K562 (cell line): ENCODE data around the gene LHX5. TPM values are rescaled to one million over a fixed set of nuclear protein-coding genes. Genes with fewer than 3 reads are reported as not detected.

Source experiments
- ATF3 ChIP-seq, 2 experiments: fragments of 450-650 bp in 1 of 2; sonication (generic) in 1 of 2; formaldehyde crosslinking in 1 of 2; IDR thresholded peaks in 1 of 2; conservative IDR thresholded peaks in 1 of 2; 2 replicates each; pipeline versions ENCODE4 v1.6.1 to v1.8.1; 2016 to 2023; ENCODE audit warnings: mild to moderate bottlenecking in 2 of 2, moderate library complexity in 2 of 2, inconsistent platforms in 1 of 2, missing genetic modification reagents in 1 of 2
- BHLHE40 ChIP-seq: IDR thresholded peaks from 2 replicates; pipeline ENCODE4 v1.6.1; 2011; ENCODE audit warnings: low read length, improper control_type of control experiment
- CREB3 ChIP-seq: fragments of 450-650 bp; conservative IDR thresholded peaks from 2 replicates; pipeline ENCODE4 v1.6.1; 2016; ENCODE audit warnings: missing genetic modification characterization, low read depth, mild to moderate bottlenecking, missing compliant biosample characterization, moderate library complexity
- ESRRA ChIP-seq: fragments of 450-650 bp; IDR thresholded peaks from 2 replicates; pipeline ENCODE4 v1.6.1; 2014; ENCODE audit warnings: low read depth, mild to moderate bottlenecking, moderate library complexity, borderline replicate concordance
- FOXK2 ChIP-seq, 2 experiments: fragments of 450-650 bp; IDR thresholded peaks in 1 of 2; conservative IDR thresholded peaks in 1 of 2; 2 replicates each; pipeline ENCODE4 v1.6.1; 2016; ENCODE audit warnings: low read depth in 2 of 2, mild to moderate bottlenecking in 1 of 2
- GMEB1 ChIP-seq: fragments of 250-450 bp; sonication (Bioruptor Pico); IDR thresholded peaks from 2 replicates; pipeline ENCODE4 v1.4.0; 2020; ENCODE audit warnings: mild to moderate bottlenecking
- HSF4 ChIP-seq: fragments of 250-450 bp; sonication (Bioruptor Pico); IDR thresholded peaks from 2 replicates; pipeline ENCODE4 v2.1.2; 2022; ENCODE audit warnings: mild to moderate bottlenecking, moderate library complexity, borderline replicate concordance
- MEIS2 ChIP-seq: fragments of 450-650 bp; IDR thresholded peaks from 2 replicates; pipeline ENCODE4 v1.6.1; 2014; ENCODE audit warnings: mild to moderate bottlenecking; ENCODE audit not compliant: partially characterized antibody
- NBN ChIP-seq: fragments of 450-650 bp; IDR thresholded peaks from 2 replicates; pipeline ENCODE4 v1.6.1; 2016; ENCODE audit warnings: low read depth, mild to moderate bottlenecking
- PKNOX1 ChIP-seq: fragments of 450-650 bp; IDR thresholded peaks from 2 replicates; pipeline ENCODE4 v1.6.1; 2016
- SMARCE1 ChIP-seq: fragments of 450-650 bp; IDR thresholded peaks from 2 replicates; pipeline ENCODE4 v1.7.1; 2016; ENCODE audit warnings: mild to moderate bottlenecking
- SNAPC5 ChIP-seq: fragments of 250-450 bp; sonication (Bioruptor Pico); IDR thresholded peaks from 2 replicates; pipeline ENCODE4 v1.8.0; 2021; ENCODE audit warnings: moderate library complexity, mild to moderate bottlenecking, inconsistent platforms
- TCF7L2 ChIP-seq: fragments of 150-350 bp; IDR thresholded peaks from 2 replicates; pipeline ENCODE4 v1.6.1; 2016; ENCODE audit warnings: low read depth, mild to moderate bottlenecking, low read length, moderate library complexity
- TFE3 ChIP-seq: fragments of 450-650 bp; formaldehyde crosslinking; IDR thresholded peaks from 2 replicates; pipeline ENCODE4 v1.4.0; 2020; ENCODE audit warnings: mild to moderate bottlenecking, mixed read lengths
- ZC3H4 ChIP-seq: sonication (generic); formaldehyde crosslinking; IDR thresholded peaks from 2 replicates; pipeline ENCODE4 v1.9.0; 2021; ENCODE audit warnings: missing genetic modification reagents, borderline replicate concordance
- ZNF174 ChIP-seq: fragments of 250-450 bp; sonication (Bioruptor Pico); IDR thresholded peaks from 2 replicates; pipeline ENCODE4 v1.4.0; 2020; ENCODE audit warnings: mild to moderate bottlenecking
- ZNF639 ChIP-seq, 2 experiments: fragments of 200-800 bp in 1 of 2; sonication (Bioruptor generic) in 1 of 2; sonication (generic) in 1 of 2; formaldehyde crosslinking in 1 of 2; IDR thresholded peaks in 1 of 2; conservative IDR thresholded peaks in 1 of 2; 2 replicates each; pipeline versions ENCODE4 v1.5.0 to v1.6.1; 2016 to 2020; ENCODE audit warnings: missing compliant biosample characterization in 1 of 2, missing genetic modification characterization in 1 of 2, missing genetic modification reagents in 1 of 2
- ZNF766 ChIP-seq: fragments of 200-800 bp; sonication (Bioruptor generic); conservative IDR thresholded peaks from 2 replicates; pipeline ENCODE4 v1.6.1; 2016; ENCODE audit warnings: missing genetic modification characterization, missing compliant biosample characterization
- polyA plus RNA-seq, 8 experiments: library from polyadenylated mRNA; depleted of rRNA in 4 of 8; stranded (reverse) in 5 of 8; unstranded in 3 of 8; fragments of >200 nt; fragmentation: Nextera tagmentation in 2 of 8; fragmentation: Illumina TruSeq in 1 of 8; extraction: Ambion mirVana in 2 of 8; extraction: Trizol in 1 of 8; gene quantifications; 2 replicates each; pipeline versions ENCODE4 v1.2.1 to v1.2.3, GENCODE V29; 2011 to 2014; ENCODE audit warnings: inconsistent platforms in 1 of 8, missing spikeins in 1 of 8
- total RNA-seq, 7 experiments: library from RNA; depleted of rRNA in 6 of 7; stranded (reverse); fragments of >200 nt in 6 of 7; fragmentation: Illumina TruSeq in 2 of 7; extraction: Trizol in 2 of 7; gene quantifications; 2 replicates each; pipeline versions ENCODE4 v1.2.1 to v1.2.3, GENCODE V29; 2011 to 2021; ENCODE audit warnings: low replicate concordance in 1 of 7

LHX5 gene
- total and polyA plus RNA-seq, 9 of the 15 experiments (the other 6 are each of a cell fraction or from before 2014, with no cell fraction given) = 0.04 to 0.17 (median 0.05) TPM; not detected in 6

- TF ChIP-seq GMEB1 (CRISPR knock-in tag) (no peak), ZNF174 (CRISPR knock-in tag) (no peak), BHLHE40 (peak; percentile 95), MEIS2 (peak; percentile 44), ATF3 (IDR thresholded peaks at IDR 0.05) (peak; percentile 71), ATF3 (CRISPR knock-in tag; conservative IDR thresholded peaks at IDR 0.05) (no peak), HSF4 (CRISPR knock-in tag) (no peak), ZNF639 (CRISPR knock-in tag; conservative IDR thresholded peaks at IDR 0.05 in 1 of 2, IDR thresholded peaks at IDR 0.05 in 1 of 2) (peak in 1 of 2 experiments; percentile 64; a peak in 2 of 4 replicates), SMARCE1 (0 out of 2 replicates have a peak, but pooled peaks have one; percentile 60), ESRRA (0 out of 2 replicates have a peak, but pooled peaks have one; percentile 17), TCF7L2 (0 out of 2 replicates have a peak, but pooled peaks have one; percentile 34), TFE3 (CRISPR knock-in tag) (peak; percentile 36; the same call in 1 of the 2 replicates), ZC3H4 (CRISPR knock-in tag) (no peak), ZNF766 (CRISPR knock-in tag) (peak; percentile 65; the same call in 1 of the 2 replicates), SNAPC5 (CRISPR knock-in tag) (no peak), CREB3 (tag) (no peak), PKNOX1 (peak; percentile 61; the same call in 1 of the 2 replicates), NBN (peak; percentile 35; the same call in 1 of the 2 replicates), FOXK2 (conservative IDR thresholded peaks at IDR 0.05 in 1 of 2, IDR thresholded peaks at IDR 0.05 in 1 of 2; ENCODE audit: low read depth in 2 of 2) (peak; percentile 39 to 60; a peak in 1 of 4 replicates)
These were observed 55.4 kb downstream of the LHX5 start (continued) for GRCh38 chr12:113416091-113416754.
